BJ (cell line): Measurements from ENCODE around the gene DDX11. TPM values are rescaled to one million over a fixed set of nuclear protein-coding genes. Genes with fewer than 3 reads are reported as not detected.
"Not testable (repeated sequence)": the region's sequence is repeated elsewhere in the genome, so short reads cannot be mapped to it uniquely, and the experiment has no call there.

ENCODE experiments used
- CTCF ChIA-PET: fragments of 350-600 bp; formaldehyde crosslinking; extraction: SDS; loops from one replicate; lab custom pipeline; 2021; ENCODE audit warnings: antibody characterized with exemption, inconsistent platforms; lab: Yijun Ruan, JAX
- POLR2A ChIA-PET: fragments of 300-600 bp; sonication (Branson Sonifier 250); formaldehyde crosslinking; extraction: SDS; loops from one replicate; lab custom pipeline; 2021; ENCODE audit warnings: antibody characterized with exemption; lab: Charles Lee
- DNase-seq: peaks from one replicate; pipeline ENCODE4 v3.0.0-alpha.2; 2011; ENCODE audit warnings: low read depth
- H3K27me3 ChIP-seq: 2 replicates; pipeline ENCODE4 v1.6.0; 2011; ENCODE audit warnings: low read length; ENCODE audit not compliant: control insufficient read depth, insufficient read depth
- H3K36me3 ChIP-seq: 2 replicates; pipeline ENCODE4 v1.5.1; 2011; ENCODE audit warnings: low read length; ENCODE audit not compliant: control insufficient read depth, insufficient read depth
- H3K4me3 ChIP-seq: 2 replicates; pipeline ENCODE4 v1.5.1; 2011; ENCODE audit warnings: low read depth, mild to moderate bottlenecking, control low read depth, low read length
- CTCF ChIP-seq: IDR thresholded peaks from 2 replicates; pipeline ENCODE4 v1.5.1; 2011; ENCODE audit warnings: low read depth, mild to moderate bottlenecking, control low read depth, inconsistent platforms, low read length, moderate library complexity; ENCODE audit not compliant: insufficient read depth
- polyA plus RNA-seq: library from polyadenylated mRNA; depleted of rRNA; stranded (reverse); fragments of >200 nt; gene quantifications from 2 replicates; pipeline ENCODE4 v1.2.3, GENCODE V29; 2011

Gene DDX11
- polyA plus RNA-seq, 1 experiment: 12.8 TPM

GRCh38 chr12:31037028-31037427, 36.6 kb upstream of the DDX11 start:
- no peak overlapping the region for H3K4me3 ChIP-seq

GRCh38 chr12:31037931-31038330, 35.7 kb upstream of the DDX11 start:
- ChIA-PET CTCF (interaction anchor here (1.0 kb wide), 1 partner anchor 187 kb away, joined by 3 read pairs; no protein-coding TSS in a partner anchor), POLR2A (no interaction called here)
- H3K4me3 ChIP-seq: no peak overlapping the region
- no peaks in the 10 kb centered on the region for H3K36me3 ChIP-seq
- no peak for TF ChIP-seq CTCF
- no peaks in the 10 kb centered on the region; the same call in 1 of the 2 replicates for H3K27me3 ChIP-seq
- DNase-seq: no peak

More at GRCh38 chr12:31037028-31037427, 36.6 kb upstream of the DDX11 start:
- DNase-seq: no peak
- POLR2A ChIA-PET: no interaction called here
- CTCF ChIA-PET: no interaction called here
- peaks cover 1% of the 10 kb centered on the region for H3K27me3 ChIP-seq
- TF ChIP-seq CTCF: no peak
- H3K36me3 ChIP-seq: no peaks in the 10 kb centered on the region

- H3K36me3 ChIP-seq: no peaks in the 10 kb centered on the region
- no peak for TF ChIP-seq CTCF
- ChIA-PET POLR2A (interaction anchor here (0.7 kb wide), 1 partner anchor 44 kb away, joined by 3 read pairs; no protein-coding TSS in a partner anchor), CTCF (interaction anchor here (0.5 to 0.6 kb wide), 2 partner anchors 13 to 226 kb away, joined by 3 read pairs; no protein-coding TSS in a partner anchor)
- no peaks in the 10 kb centered on the region; the same call in 1 of the 2 replicates for H3K27me3 ChIP-seq
- H3K4me3 ChIP-seq: no peak overlapping the region
- DNase-seq: no peak
Measured at GRCh38 chr12:31041033-31041564, 32.6 kb upstream of the DDX11 start.

GRCh38 chr12:31050143-31050542, 23.5 kb upstream of the DDX11 start:
- H3K4me3 ChIP-seq, H3K27me3 ChIP-seq, H3K36me3 ChIP-seq, POLR2A ChIA-PET, DNase-seq, CTCF ChIA-PET: not testable (repeated sequence)

- CTCF ChIA-PET, POLR2A ChIA-PET, H3K27me3 ChIP-seq, DNase-seq, H3K4me3 ChIP-seq, H3K36me3 ChIP-seq: not testable (repeated sequence)
Measured at GRCh38 chr12:31050548-31050947, 23.1 kb upstream of the DDX11 start.

GRCh38 chr12:31051692-31052091, 22.0 kb upstream of the DDX11 start:
- DNase-seq, H3K27me3 ChIP-seq, H3K4me3 ChIP-seq, POLR2A ChIA-PET, H3K36me3 ChIP-seq: not testable (repeated sequence)
- CTCF ChIA-PET: interaction anchor here (0.6 kb wide), 1 partner anchor 242 kb away, joined by 5 read pairs; no protein-coding TSS in a partner anchor

GRCh38 chr12:31052121-31052520, 21.5 kb upstream of the DDX11 start:
- H3K36me3 ChIP-seq, H3K27me3 ChIP-seq, POLR2A ChIA-PET, H3K4me3 ChIP-seq, DNase-seq: not testable (repeated sequence)
- CTCF ChIA-PET: interaction anchor here (0.6 to 1.4 kb wide), 2 partner anchors 205 to 243 kb away, joined by 5 to 7 read pairs; no protein-coding TSS in a partner anchor

GRCh38 chr12:31052666-31053439, 20.8 kb upstream of the DDX11 start:
- H3K36me3 ChIP-seq, H3K4me3 ChIP-seq, POLR2A ChIA-PET, DNase-seq, H3K27me3 ChIP-seq: not testable (repeated sequence)
- CTCF ChIA-PET: interaction anchor here (1.4 to 1.8 kb wide), 2 partner anchors 201 to 205 kb away, joined by 7 to 11 read pairs; no protein-coding TSS in a partner anchor
